ENCODE results near the gene RBFOX2. TPM values are rescaled to one million over a fixed set of nuclear protein-coding genes. Genes with fewer than 3 reads are reported as not detected.
A peak's percentile ranks its signal among the peaks of the same experiment; 100 is the strongest.

RBFOX2 gene
- total and polyA plus RNA-seq, 2 of the 13 experiments (the other 11 are each of a cell fraction or from before 2014, with no cell fraction given), result 37.3 to 40.4 TPM

- TF ChIP-seq ATF6 (CRISPR knock-in tag; conservative IDR thresholded peaks at IDR 0.05) (no peak), ZBTB21 (CRISPR knock-in tag; IDR thresholded peaks at IDR 0.05) (no peak), EED (CRISPR knock-in tag; IDR thresholded peaks at IDR 0.05) (no peak), HOXA9 (CRISPR knock-in tag; IDR thresholded peaks at IDR 0.05; ENCODE audit: borderline replicate concordance) (no peak), ARNTL (CRISPR knock-in tag; IDR thresholded peaks at IDR 0.05) (no peak), ERF (CRISPR knock-in tag; IDR thresholded peaks at IDR 0.05) (peak; percentile 16), REPIN1 (CRISPR knock-in tag; IDR thresholded peaks at IDR 0.05; ENCODE audit: borderline replicate concordance, low read depth) (no peak), ZNF281 (CRISPR knock-in tag; IDR thresholded peaks at IDR 0.05; ENCODE audit: borderline replicate concordance) (peak; percentile 65; the same call in 1 of the 2 replicates), ZNF549 (CRISPR knock-in tag; IDR thresholded peaks at IDR 0.05) (no peak), E2F2 (CRISPR knock-in tag; IDR thresholded peaks at IDR 0.05; ENCODE audit: borderline replicate concordance) (no peak), ZFP1 (CRISPR knock-in tag; IDR thresholded peaks at IDR 0.05) (no peak), SP2 (CRISPR knock-in tag; IDR thresholded peaks at IDR 0.05) (0 out of 2 replicates have a peak, but pooled peaks have one; percentile 18), FOXO1 (CRISPR knock-in tag; IDR thresholded peaks at IDR 0.05) (peak; percentile 50; the same call in 1 of the 2 replicates), CEBPB (IDR thresholded peaks at IDR 0.05; ENCODE audit: borderline replicate concordance, low read depth, low read length) (no peak), HNRNPLL (IDR thresholded peaks at IDR 0.05; ENCODE audit: low read depth, low read length, poor library complexity, severe bottlenecking) (peak; percentile 49), POLR2A (IDR thresholded peaks at IDR 0.05; ENCODE audit: insufficient read depth in 1 of 2, low read depth in 2 of 2, low read length in 2 of 2) (peak; percentile 19 to 81; a peak in 3 of 4 replicates), TP53 (CRISPR knock-in tag; conservative IDR thresholded peaks at IDR 0.05) (no peak), HMG20B (CRISPR knock-in tag; conservative IDR thresholded peaks at IDR 0.05) (no peak), KMT2B (CRISPR knock-in tag; IDR thresholded peaks at IDR 0.05) (0 out of 2 replicates have a peak, but pooled peaks have one; percentile 63)
- TF ChIP-seq, protein P1, sequence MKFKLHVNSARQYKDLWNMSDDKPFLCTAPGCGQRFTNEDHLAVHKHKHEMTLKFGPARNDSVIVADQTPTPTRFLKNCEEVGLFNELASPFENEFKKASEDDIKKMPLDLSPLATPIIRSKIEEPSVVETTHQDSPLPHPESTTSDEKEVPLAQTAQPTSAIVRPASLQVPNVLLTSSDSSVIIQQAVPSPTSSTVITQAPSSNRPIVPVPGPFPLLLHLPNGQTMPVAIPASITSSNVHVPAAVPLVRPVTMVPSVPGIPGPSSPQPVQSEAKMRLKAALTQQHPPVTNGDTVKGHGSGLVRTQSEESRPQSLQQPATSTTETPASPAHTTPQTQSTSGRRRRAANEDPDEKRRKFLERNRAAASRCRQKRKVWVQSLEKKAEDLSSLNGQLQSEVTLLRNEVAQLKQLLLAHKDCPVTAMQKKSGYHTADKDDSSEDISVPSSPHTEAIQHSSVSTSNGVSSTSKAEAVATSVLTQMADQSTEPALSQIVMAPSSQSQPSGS (CRISPR knock-in tag; IDR thresholded peaks at IDR 0.05), result 0 out of 2 replicates have a peak, but pooled peaks have one; percentile 8
- TF ChIP-seq, protein P2, sequence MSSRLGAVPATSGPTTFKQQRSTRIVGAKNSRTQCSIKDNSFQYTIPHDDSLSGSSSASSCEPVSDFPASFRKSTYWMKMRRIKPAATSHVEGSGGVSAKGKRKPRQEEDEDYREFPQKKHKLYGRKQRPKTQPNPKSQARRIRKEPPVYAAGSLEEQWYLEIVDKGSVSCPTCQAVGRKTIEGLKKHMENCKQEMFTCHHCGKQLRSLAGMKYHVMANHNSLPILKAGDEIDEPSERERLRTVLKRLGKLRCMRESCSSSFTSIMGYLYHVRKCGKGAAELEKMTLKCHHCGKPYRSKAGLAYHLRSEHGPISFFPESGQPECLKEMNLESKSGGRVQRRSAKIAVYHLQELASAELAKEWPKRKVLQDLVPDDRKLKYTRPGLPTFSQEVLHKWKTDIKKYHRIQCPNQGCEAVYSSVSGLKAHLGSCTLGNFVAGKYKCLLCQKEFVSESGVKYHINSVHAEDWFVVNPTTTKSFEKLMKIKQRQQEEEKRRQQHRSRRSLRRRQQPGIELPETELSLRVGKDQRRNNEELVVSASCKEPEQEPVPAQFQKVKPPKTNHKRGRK (CRISPR knock-in tag; IDR thresholded peaks at IDR 0.05), result no peak
Observed at GRCh38 chr22:36028646-36029405, at the start of gene RBFOX2 (continued).
